Central memory CD4-positive, alpha-beta T cell (primary cell): Measurements from ENCODE around the gene MTHFD1.

Experiments used
- DNase-seq: peaks from one replicate; pipeline ENCODE4 v3.0.0; 2022

The MTHFD1 gene

DNA sequence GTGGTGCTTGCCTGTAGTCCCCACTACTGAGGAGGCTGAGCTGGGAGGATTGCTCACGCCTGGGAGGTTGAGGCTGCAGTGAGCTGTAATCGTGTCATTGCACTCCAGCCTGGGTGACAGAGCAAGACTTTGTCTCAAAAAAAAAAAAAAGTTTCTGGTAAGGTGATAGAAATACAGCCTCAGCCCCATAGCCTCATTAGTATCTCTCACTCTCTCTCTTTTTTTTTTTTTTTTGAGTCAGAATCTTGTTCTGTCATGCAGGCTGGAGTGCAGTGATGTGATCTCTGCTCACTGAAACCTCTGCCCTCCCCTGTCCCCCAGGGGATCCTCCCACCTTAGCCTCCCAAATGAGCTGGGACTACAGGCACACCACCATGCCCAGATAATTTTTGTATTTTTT lies 19.2 kb downstream of the MTHFD1 start:
- DNase-seq: no peak

GRCh38 chr14:64409126-64409920 lies 21.2 kb downstream of the MTHFD1 start:
- no peak for DNase-seq

DNA sequence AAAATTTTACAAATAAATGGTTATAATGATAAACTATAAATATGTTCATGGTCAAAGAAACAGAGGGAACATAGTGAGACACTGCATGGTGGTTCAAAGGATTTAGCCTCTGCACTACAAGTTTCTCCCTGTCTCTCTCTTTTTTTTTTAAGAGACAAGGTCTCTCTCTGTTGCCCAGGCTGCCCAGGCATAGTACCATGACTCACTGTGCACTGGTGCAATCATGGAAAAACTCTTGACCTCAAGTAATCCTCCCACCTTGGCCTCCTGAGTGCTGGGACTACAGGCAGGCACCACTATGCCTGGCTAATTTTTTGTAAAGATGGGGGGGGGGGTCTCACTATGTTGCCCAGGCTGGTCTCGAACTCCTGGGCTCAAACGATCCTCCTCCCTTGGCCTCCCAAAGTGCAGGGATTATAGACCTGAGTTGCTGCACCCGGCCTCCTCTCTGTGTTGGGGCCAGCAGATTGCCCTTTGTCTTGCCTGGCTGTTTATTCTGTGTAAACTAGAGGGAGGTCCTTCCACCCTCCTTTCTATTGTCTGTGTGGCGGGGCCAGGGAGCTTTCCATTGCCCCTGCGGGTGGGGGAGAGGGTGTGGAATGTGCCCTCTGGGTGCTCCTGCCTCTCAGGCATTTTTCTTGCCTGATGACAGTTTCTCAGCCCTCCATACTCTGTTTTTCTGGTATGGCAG lies 22.1 kb downstream of the MTHFD1 start:
- DNase-seq: no peak

GRCh38 chr14:64411001-64411400 lies 22.8 kb downstream of the MTHFD1 start:
- DNase-seq: no peak

GRCh38 chr14:64412237-64412636 lies 24.1 kb downstream of the MTHFD1 start:
- DNase-seq: no peak

- no peak for DNase-seq
Observed at GRCh38 chr14:64416348-64416932, 28.3 kb downstream of the MTHFD1 start.

GRCh38 chr14:64417055-64417770 lies 29.1 kb downstream of the MTHFD1 start:
- no peak for DNase-seq

DNA sequence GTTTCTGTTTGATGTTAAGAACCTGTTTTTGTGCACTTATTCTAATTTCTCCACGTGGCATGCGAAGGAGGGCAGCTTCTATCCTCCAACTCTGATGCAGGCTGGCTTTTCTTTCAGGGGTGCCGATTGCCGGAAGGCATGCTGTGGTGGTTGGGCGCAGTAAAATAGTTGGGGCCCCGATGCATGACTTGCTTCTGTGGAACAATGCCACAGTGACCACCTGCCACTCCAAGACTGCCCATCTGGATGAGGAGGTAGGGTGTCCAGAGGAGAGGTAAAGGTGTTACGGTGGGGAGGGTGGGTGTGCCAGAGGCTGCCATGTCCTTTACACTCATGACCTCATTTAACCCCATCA lies 29.6 kb downstream of the MTHFD1 start:
- no peak for DNase-seq

DNA sequence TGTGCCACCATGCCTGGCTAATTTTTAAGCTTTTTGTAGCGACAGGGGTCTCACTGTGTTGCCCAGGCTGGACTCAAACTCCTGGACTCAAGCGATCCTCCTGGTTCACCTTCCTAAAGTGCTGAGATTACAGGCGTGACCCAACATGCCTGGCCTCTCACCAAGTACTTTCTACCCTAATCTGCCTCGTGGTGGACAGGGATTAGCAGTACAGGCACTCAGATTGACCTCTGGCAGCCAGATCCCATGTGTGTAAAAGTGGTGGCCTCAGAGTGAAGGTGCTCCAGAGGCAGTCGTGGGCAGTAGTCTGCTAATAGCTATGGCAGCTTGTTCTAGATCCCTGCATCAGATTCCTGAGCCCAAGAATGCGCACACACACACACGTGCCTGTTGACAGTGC lies 30.9 kb downstream of the MTHFD1 start:
- DNase-seq: no peak

DNA sequence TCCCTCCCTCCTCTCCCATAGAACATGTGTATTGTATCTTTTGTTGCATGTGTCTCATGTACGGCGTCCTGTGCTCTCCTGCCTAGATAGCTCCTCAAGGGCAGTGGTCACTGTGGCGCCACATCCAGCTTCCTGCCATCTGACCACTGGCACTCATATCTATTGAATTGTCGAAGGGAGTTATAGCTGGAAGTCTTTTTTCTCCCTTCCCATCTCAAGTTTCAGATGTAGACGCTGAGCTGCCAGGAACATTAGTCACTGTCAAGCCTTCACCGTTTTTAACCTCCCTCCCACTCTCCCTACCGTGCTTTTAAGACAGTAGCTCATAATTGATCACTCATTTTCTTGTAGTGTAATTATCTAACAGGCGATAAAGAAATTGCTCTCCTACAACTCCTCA lies 33.0 kb downstream of the MTHFD1 start:
- no peak for DNase-seq

GRCh38 chr14:64422005-64422404 lies 33.9 kb downstream of the MTHFD1 start:
- no peak for DNase-seq

- no peak for DNase-seq
Observed at GRCh38 chr14:64422756-64423155, 34.6 kb downstream of the MTHFD1 start.

- no peak for DNase-seq
Observed at GRCh38 chr14:64423987-64424386, 35.8 kb downstream of the MTHFD1 start.

DNA sequence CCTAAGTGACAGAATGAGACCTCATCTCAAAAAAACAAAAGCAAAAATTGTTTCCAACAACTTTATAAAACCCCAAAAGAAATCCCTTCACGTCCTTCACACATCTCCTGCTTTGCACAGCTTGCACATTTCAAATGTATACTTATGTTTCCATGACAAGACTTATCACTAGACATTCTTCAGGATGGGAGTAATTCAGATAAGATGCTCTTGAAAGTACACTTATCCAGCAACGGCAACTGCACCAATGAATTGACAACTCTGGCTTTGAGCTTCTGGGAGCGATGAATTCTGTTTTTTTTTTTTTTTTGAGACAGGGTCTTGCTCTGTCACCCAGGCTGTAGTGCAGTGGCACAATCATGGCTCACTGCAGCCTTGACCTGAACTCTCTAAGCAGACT lies 46.4 kb downstream of the MTHFD1 start:
- DNase-seq: no peak

DNA sequence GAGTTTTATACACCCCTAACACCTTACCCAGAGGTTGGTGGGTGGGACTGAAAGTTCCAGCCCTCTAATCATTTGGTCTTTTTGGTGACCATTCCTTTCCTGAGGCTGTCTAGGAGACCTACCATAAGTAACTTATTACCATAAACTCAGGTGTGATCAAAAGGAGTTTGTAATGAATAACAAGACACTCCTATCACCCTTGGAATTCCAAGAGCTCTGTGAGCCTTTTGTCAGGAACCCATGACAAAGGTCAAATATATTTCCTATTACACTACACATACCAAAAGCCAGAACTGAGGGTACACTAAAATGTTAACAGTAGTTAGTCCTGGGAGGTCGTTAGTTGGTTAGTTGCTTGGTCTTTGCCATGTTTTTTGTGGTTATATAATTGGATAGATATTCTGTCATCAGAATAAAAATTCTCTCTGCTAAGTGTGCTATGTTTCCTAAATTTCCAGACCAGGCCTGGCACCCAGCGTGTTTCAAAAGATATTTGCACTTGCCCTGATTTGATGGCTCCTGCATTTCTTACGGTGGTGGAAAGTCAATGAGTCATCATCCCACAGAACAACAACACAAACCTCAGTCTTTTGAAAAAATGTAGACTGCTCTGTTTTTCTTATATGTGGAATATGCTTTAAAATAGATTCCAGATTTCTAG lies 50.2 kb downstream of the MTHFD1 start:
- DNase-seq: no peak

DNA sequence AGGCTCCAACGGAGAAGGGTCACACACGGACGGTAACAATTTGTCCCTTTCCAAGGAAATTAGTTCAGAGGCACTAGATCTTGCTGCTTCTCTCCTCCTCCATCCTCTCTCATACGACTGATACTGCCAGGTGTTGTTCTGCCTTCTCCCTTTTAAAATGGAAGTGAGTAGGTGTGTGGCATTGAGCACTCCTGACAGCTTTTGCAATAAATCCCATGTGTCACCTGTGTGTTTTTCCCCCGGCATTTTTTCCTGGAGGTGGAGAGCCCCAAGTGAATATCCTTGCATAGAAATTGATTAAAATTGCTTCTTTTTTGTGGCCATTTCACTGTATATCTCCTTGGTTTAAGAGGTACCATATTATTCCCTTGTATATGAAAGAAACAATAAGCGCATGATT lies 51.0 kb downstream of the MTHFD1 start:
- DNase-seq: no peak

- no peak for DNase-seq
Observed at GRCh38 chr14:64440494-64440893, 52.3 kb downstream of the MTHFD1 start.

- no peak for DNase-seq
Observed at GRCh38 chr14:64442300-64442988, 54.3 kb downstream of the MTHFD1 start.

GRCh38 chr14:64444140-64444539 lies 56.0 kb downstream of the MTHFD1 start:
- no peak for DNase-seq

DNA sequence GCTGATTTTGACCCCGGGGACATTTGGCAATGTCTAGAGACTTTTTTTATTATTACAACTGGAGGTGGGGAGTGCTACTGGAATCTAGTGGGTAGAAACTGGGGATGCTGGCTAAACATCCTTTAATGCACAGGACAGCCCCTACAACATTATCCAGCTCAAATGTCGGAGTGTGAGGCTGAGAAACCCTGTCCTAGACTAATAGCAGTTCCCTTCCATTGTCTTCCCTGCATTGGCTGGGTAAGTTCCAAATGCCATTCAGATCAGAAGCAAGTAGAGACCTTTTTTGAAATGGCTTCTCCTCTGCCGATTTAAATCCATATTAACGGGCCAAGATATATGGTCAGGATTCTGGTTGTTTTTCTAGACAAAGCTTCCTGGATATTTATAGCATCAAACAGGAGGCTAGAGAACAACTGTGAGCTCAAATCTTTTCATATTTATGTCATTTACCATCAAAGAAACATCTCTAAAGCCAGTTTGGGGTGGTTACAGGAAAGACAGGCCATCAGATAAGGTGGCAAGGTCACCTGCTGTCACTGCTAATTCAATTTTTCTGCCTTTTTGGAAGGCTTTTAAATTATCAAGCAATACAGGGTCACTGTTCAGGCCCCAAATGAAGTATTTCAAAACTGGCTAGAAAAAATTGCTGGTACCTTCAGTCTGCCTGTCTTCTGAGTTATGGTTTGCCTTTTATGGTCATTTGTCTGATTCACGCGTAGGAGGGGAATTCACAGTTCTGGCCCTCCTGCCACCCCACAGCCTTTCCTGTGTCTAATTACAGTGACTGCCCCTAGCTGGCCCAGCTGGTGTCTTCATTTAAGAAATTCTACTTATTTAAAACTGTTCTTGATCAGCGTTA lies 57.1 kb downstream of the MTHFD1 start:
- DNase-seq: peak; percentile 16
